HG03097 (cell line): ENCODE measurements around the gene CEP350.
A peak's percentile ranks its signal among the peaks of the same experiment; 100 is the strongest.
"Not testable (repeated sequence)": the region's sequence is repeated elsewhere in the genome, so short reads cannot be mapped to it uniquely, and the experiment has no call there.

Experiments used
- ATAC-seq: cut with Tn5 transposase; IDR thresholded peaks from one replicate; pipeline ENCODE4 v1.9.1; 2021; ENCODE audit not compliant: unreplicated experiment, low FRiP score

CEP350 gene

DNA sequence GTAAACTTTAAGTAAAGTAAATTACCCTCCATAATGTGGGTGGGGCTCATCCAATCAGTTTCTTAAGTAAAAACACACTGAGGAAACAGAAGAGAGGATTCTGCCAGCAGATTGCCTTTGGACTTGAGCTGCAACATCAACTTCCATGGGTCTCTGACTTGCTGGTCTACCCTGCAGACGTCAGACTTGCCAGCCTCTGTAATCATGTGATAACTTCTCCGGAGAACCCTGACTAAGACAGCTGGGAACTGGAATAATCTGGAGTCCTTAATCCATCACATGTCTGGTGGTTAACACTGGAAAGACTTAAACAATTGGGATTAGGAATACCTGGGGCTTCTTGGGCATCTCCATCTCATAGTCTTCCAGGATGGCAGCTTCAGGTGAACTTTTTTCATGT, 13.2 kb upstream of the CEP350 start:
- ATAC-seq, result no peak

DNA sequence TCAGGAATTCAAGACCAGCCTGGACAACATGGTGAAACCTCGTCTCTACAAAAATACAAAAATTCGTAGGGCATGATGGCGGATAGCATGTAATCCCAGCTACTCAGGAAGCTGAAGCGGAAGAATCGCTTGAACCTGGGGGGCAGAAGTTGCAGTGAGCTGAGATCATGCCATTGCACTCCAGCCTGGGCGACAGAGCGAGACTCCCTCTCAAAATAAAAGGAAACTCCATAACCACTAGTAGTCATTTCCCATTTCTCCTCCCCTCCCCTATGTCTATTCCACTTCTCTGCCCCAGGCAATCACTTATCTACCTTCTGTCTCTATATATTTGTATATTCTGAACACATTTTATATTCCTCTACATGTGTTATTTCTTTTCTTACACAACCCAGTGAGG, 4.0 kb upstream of the CEP350 start:
- no peak for ATAC-seq

DNA sequence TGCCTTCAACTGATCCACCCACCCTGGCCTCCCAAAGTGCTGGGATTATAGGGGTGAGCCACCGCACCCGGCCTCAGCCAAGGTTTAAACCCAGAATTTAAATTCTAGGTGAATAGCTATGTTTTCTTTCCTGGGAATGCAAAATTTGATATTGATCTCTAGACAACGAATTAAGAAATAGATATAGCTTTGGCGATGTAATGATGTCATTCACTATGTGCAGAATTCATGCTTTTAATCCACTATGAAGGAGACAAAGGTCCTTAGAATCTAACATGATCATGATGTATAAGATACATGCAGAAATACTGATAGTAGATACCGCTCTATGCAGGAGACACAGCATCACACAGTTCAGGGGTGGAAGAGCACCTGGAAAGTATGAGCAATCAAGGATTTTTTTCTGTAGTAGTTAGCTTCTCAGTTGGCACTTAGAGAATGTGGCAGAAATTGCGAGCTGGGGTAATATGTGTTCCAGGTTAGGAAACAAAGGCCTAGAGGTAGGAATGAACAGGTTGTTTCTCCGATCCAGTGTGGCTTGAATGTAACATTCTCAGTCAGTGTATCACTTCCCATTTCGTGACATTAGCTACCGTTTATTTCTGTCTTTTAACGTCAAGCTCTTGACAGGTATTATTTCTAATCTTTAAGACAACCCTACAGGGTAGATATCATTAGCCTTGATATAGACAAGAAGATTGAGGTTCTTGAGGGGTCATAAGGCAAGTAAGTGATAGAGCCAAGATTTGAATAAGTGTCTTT, 3.0 kb upstream of the CEP350 start:
- ATAC-seq, result no peak

DNA sequence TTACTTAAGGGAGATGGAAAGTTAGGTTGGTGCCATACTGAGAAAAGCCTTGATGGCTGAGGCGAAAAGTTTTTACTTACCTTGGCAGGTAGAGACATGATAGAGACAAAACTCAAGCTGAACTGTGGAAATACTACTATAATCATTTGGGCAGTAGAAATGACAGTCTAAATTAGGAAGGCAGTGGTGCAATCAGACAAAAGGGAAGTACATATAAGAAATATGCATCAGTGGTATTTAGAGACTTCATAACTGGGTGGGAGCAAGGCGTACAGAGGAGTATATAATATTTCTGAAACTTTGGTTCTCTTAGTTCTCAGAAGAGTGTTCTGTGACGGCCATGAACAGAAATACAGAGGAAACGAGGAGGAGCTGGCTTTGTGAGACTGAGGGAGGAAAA, 2.4 kb upstream of the CEP350 start:
- no peak for ATAC-seq

DNA sequence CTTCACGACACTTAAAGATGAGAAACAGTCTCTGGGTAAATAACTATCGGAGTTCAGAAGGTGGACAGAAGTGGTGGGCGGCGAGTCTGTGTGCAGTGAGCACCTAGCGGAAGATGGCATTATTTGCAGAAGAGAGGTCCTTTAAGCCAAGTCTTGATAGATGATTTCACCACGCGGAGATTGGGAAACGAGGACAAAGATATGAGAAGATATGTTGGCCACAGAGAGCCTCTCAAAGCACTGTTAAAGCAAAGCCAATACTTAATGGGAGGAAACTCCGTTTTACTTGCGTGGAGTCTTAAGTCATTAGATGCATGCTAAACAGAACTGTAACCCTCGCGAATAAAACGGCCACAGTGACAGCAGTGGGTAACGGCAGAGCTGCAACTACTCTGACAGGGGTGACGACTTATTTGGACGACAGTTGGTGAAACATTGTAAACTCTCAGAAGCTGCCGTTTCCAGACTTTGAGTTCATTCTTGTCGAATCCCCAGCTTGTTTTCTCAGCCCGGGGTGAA, 577 bp upstream of the CEP350 start:
- ATAC-seq, result peak; percentile 19

DNA sequence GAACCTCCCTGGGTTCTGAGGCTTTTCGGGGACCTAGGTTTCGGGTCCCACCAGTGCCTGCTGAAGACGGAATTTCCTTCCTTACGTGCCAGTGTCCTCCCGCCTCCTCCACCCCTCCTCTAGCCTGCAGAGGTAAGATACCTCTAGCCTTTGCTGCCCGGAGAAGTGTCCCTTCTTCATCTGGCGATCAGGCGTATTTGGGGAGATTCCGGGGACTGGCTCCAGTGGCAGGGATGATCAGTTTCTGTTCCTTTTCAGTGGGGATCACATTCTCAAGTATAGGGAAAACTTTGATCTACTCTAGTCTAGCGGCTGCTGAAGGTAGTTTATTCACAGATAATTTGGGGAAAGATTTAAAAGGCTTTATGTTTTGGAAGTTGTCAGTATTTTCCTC, 674 bp downstream of the CEP350 start:
- ATAC-seq, result no peak

DNA sequence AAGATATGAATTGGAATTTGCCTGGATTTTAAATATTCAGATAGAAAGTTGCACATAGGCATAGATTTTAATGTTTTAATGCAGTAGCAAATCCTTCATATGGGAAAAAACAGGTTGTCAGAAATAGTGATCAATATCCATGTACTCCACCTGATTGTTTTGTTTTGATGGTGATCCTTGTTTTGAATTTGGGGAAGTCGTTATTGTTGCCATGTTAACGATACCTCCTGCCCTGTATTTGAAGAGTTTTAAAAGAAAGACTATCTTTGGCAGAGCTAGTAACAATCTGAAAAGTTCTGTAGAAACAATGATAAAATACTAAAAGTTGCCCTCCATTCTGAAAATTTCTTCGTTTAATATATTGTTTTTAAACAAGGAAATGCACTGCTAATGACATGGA, 1.1 kb downstream of the CEP350 start:
- ATAC-seq, result no peak

DNA sequence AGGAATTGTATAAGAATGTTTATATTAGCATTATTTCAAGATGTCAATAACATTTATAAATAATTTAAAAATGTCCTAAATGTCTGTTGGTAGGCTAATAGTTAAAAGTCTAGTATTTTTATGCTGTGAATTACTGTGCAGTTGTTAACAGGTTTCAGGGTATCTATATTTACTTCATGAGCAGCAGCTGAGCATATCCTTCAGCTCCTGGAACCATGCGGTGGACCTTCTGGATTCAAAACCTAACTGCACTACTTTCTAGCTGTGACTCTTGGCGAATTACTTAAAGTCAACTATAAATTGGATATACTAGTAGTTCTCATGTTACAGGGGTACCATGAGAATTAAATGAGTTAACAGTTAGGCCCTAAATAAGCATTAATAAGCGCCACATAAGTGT, 3.7 kb downstream of the CEP350 start:
- no peak for ATAC-seq

DNA sequence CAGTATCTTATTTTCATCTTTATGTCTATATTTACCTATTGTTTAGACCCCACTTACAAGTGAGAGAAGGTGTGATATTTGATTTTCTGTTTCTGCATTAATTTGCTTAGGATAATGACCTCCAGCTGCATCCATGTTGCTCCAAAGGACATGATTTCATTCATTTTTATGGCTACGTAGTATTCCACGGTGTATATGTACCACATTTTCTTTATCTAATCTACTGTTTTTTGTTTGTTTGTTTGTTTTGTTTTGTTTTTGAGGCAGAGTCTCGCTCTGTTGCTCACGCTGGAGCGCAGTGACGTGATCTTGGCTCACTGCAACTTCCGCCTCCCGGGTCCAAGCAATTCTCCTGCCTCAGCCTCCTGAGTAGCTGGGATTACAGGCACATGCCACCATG, 7.6 kb downstream of the CEP350 start:
- not testable (repeated sequence) for ATAC-seq

DNA sequence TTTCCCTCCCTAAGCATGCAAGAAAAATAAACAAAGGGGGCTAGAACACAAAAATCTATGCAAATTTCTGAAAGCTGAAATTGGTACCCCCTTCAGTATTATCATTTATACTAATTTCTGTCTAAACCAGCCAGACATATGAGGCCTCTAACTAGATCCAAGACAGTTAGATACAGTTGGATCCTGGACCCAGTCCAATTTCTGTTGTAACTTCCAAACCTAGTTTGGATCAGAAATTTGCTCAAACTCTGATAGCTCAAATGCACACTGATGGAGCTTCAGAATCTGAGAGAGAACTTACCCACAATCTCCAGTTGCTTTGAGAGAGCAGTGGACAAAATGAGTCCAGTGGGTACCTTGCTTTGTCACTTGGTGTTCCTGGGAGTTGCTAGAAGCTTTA, 11.9 kb downstream of the CEP350 start:
- ATAC-seq, result no peak

DNA sequence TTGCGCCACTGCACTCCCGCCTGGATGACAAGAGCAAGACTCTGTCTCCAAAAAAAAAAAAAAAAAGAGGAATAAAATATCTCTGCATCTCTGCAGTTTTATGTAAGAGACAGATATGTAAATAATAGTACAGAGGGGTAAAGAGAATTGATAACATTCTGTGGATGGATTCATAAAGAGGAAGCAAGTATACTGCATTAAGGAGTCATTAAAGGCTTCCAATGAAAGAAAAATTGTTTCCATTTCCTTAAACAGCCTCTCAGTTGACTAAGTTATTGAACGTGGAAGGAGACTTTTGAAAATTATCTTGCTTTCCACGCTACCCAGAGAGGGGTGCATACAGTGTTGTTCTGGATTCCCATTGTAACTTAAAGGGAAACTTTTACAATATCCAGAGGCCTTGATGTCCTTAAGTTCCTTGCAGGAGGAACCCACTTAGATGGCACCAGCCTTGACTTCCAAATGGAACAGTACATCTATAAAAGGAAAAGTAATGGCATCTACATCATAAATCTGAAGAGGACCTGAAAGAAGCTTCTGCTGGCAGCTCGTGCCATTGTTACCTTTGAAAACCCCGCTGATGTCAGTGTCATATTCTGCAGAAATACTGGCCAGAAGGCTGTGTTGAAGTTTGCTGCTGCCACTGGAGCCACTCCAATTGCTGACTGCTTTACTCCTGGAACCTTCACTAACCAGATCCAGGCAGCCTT, 13.8 kb downstream of the CEP350 start:
- ATAC-seq, result no peak

DNA sequence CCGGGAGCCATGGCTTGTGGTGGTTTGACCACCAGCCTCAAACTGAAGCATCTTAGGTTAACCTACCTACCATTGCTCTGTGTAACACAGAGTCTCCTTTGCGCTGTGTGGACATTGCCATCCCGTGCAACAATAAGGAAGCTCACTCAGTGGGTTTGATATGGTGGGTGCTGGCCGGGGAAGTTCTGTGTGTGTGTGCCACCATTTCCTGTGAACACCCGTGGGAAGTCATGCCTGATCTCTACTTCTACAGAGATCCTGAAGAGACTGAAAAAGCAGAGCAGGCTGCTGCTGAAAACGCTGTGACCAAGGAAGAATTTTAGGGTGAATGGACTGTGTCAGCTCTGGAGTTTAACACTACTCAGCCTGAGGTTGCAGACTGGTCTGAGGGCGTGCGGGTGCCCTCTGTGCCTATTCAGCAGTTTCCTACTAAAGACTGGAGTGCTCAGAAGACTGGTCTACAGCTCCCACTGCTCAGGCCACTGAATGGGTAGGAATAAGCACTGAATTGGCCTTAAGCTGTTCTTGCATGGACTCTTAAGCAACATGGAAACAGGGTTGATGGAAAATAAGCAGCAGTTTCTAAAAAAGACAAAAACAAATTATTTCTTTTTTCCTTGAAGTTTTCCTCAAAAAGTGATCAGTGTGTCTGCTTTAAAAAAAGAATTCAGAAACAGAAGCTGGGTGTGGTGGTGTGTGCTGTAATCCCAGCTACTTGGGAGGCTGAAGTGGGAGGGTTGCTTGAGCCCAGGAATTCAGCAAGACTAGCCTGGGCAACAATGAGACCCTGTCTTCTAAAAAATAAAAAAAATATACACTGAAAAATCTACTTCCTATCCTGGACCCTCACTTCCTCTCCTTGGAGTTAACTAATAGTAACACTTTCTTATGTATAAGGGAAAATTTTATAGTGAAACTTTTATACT, 14.6 kb downstream of the CEP350 start:
- ATAC-seq, result no peak

DNA sequence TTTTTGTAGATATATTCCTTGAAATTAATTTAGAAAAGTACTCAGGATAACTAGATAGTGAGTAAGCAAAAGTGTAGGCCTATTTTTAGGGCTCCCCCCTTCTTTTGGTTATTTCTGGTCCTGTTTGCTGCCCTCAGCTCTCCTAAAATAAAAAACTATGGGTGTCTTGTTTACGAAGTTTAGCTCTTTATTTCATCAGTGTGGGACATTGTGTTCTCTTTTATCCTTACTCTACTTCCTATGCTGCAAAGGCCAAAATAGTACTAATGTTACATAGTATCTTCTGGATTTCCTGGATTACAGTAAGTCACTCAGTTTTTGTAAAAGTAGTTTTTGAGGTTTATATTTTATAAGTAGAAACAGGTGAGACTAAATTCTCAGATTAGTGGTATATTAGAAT, 15.4 kb downstream of the CEP350 start:
- no peak for ATAC-seq

DNA sequence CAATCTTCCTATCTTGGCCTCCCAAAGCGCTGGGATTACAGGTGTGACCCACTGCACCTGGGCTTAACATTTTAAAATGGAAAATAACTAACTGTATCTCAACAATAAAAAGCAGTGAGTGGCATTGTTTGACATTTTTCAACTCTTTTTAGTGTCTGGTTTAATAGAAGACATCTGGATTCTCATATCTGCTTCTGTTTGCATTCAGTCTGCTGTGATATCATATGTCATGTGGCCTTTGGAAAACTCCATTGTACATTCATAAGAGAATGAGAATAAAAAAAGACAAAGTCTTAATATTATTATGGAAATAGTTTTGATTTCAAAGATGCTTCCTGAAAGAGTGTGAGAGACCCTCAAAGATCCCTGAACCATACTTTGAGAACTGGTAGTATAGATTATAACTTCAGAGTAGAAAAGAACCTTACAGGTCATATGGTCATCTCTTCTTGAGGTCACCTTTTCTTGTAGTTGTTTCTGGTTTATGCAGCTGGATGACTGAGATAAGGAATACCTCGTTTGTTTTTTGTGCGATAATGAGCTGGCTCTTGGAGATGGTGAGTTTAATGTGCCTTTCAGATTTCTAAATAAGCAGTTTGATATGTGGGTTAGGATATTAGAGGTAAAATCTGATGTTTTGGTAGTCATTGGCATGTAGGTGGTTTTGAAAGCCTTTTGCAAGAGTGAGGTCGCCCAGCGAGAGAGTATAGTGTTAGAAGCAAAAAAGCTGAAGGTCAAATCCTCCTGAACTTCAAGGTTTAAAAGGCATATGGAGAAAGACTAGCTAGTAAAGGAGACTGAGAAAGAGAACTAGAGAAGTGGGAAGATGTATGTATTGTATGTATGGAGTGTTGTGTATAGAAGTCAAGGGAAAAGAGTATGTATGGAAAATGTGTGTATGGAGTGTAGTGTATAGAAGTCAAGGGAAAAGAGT, 17.2 kb downstream of the CEP350 start:
- no peak for ATAC-seq

DNA sequence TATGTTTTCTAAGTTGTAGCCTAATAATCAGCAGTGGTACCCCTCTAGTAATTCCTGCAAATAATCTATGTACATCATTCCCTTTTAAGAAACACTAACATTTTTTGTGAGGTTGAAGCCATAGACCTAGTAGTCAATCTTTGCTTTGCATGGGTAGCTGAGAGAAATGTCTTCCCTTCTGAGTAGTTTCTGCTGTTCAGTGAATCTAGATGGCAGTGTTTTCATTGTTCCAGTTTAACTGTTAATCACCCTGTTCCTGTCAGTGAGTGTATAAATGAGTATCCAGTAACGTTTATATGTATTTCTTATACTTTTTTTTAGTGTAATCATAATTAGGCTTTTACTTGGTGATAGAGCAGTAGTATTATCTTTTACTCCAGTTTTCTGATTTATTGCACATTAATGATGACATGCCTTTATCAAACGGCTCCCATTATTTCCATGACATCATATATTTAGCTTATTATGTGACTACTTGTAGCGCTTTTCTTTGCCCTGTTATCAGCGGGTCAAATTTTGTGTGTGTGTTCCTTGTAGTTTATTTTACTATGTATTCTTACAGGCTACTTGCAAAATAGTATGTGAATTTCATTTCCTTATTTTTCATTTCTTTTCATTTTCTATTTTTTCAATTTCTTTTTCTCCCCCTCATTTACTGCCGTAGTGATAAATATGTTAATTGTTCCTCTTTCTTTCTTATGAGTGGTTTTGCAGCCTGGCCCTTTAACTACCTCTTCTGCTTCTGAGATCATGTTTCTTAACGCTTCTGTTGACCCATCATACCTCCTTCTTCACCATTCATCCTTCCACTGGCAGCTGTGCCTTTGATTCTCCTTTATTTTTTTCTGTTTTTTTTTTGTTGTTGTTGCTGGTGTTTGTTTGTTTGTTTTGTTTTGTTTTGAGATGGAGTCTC, 18.8 kb downstream of the CEP350 start:
- no peak for ATAC-seq

DNA sequence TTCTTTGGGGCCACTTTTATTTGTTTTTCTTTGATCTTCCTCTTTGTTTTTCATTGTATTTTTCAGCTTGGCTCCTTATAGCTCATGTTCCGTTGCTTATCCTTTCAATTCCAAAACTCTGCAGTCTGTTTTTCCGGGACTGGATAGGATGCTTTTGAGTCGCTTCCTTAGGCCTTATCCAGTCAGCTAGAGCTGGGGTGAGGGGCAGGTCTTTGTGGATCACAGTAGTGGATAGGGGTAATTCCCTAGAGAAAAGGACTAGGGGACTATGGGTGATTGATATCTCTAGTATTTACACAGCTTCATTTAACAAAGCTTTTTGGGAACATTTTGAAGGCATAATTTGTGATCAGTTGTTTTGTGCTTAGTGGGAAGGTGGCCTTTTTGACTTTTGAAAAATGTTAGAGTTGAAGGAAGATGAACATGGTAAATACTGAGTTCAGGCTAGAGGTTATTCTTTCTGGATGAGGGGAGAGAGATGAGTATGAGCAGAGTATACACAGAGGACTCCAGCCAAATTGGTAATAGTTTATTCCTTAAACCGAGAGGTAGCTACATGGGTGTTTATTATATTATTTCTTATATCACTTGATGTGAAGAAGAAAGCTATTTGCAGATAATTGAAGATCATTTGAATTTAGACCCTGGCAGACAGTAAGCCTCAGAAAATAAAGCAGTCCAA, 22.5 kb downstream of the CEP350 start:
- no peak for ATAC-seq

DNA sequence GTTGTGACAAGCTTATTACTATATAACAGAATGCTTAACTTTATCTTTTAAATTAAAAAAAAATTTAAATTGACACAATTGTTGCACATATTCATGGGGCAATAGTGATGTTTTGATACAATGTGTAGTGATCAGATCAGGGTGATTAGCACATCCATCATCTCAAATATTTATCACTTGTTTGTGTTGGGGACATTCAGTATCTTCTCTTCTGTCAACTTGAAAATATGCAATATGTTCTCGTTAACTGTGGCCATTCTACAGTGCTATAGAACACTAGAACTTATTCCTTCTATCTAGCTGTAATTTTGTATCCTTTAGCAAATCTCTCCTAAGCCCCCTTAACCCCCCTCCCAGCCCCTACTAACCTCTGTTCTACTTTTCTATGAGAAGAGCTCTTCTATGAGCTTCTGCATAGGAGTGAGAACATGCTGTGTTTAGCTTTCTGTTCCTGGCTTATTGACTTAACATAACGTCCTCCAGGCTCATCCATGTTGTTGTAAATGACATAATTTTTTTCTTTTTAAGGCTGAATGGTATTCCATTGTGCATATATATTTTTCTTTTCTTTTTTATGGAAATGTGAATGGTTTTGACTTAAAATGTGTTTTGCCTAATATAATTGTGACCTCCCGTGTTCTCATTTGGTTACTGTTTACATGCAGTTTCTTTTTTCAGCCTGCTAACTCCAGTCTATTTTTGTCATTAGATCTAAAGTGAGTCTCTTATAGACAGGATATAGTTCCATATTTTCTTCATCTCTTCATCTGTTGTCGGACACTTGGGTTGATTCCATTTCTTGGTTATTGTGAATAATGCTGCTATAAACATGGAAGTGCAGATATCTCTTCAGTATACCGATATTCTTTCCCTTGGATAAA, 23.8 kb downstream of the CEP350 start:
- ATAC-seq, result no peak
